GM21515 (cell line): ENCODE results near the gene SENP3.

ENCODE experiments used
- ATAC-seq: cut with Tn5 transposase; IDR thresholded peaks from one replicate; pipeline ENCODE4 v1.9.1; 2021; ENCODE audit not compliant: unreplicated experiment

SENP3 gene

DNA sequence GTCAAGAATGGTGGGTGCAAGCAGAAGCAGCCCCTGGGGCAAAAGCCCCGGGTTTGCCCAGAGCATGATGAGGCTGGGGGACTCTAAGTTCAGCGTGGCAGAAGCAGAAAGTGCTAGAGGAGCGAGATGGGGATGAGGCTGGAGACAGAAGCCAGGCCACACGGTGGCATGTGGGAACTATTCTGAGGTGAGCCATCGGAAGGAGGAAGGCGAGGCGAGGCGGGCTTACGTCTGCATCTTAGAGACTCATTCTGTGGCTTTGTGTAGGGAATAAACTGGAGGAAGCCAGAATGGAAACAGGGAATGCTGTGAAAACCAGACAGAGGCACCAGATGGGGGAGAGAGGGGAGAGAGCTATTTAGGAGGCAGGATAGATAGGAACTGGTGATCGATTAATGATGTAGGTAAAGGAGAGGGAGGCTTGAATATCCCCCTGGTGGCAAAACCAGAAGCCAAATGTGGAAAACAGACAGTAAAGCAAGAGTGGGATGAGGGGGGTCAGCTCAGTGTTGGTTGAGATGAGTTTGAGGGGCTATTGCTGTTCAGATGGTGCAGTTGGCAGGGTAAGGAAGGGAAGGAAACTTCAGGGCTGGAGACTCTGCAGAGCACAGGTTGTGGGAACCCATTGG, 6.3 kb upstream of the SENP3 start:
- ATAC-seq: no peak

DNA sequence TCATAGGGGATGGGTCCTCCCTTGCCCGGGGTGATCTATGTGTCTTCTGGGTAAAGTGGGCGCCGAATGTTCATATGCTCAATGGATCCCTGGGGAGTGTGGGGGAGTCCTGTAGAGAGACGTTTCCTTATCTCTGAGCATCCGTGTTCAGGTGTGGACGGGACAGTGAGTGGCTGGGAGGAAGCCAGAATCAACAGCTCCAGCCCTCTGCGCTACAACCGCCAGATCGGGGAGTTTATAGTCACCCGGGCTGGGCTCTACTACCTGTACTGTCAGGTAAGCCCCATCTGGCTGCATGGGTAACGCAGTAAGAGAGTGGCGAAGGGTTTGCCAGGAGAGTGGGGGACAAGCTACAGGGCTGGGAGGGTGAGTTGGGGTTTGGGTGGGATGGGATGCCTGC, 5.1 kb upstream of the SENP3 start:
- ATAC-seq: no peak

DNA sequence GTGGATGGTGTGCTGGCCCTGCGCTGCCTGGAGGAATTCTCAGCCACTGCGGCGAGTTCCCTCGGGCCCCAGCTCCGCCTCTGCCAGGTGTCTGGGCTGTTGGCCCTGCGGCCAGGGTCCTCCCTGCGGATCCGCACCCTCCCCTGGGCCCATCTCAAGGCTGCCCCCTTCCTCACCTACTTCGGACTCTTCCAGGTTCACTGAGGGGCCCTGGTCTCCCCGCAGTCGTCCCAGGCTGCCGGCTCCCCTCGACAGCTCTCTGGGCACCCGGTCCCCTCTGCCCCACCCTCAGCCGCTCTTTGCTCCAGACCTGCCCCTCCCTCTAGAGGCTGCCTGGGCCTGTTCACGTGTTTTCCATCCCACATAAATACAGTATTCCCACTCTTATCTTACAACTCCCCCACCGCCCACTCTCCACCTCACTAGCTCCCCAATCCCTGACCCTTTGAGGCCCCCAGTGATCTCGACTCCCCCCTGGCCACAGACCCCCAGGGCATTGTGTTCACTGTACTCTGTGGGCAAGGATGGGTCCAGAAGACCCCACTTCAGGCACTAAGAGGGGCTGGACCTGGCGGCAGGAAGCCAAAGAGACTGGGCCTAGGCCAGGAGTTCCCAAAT, 4.5 kb upstream of the SENP3 start:
- no peak for ATAC-seq

DNA sequence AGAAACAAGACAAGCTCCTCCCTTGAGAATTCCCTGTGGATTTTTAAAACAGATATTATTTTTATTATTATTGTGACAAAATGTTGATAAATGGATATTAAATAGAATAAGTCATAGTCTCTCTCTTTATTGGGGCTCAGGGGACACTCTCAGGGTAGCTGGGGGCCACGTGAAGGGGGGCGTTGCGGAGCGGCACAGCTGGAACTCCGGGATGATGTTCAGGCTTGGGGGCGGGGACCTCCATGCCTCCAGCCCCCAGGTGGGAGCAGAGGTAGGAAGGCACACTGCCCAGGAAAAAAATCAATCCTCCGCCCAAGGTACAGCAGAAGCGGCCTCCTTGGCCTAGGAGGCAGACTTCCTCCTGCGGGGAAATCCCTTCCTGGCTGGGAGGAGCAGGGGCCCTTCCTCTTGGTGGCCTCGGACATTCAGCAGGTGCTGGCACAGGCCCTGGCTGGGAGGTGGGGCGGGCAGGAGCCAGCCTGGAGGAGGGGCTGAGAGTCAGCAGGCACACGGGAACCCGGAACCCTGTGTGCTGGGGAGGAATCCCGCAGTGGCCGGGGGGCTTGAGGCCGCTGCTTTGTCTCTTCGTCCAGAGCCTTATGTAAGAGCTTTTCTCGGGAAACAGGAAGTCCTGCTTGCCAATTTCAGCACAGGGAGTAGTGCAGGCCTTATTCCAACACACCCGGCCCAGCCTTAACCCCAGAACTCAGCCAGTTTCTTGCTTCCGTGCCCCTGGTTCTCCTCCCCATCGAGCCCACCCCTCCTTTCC, 3.8 kb upstream of the SENP3 start:
- no peak for ATAC-seq

DNA sequence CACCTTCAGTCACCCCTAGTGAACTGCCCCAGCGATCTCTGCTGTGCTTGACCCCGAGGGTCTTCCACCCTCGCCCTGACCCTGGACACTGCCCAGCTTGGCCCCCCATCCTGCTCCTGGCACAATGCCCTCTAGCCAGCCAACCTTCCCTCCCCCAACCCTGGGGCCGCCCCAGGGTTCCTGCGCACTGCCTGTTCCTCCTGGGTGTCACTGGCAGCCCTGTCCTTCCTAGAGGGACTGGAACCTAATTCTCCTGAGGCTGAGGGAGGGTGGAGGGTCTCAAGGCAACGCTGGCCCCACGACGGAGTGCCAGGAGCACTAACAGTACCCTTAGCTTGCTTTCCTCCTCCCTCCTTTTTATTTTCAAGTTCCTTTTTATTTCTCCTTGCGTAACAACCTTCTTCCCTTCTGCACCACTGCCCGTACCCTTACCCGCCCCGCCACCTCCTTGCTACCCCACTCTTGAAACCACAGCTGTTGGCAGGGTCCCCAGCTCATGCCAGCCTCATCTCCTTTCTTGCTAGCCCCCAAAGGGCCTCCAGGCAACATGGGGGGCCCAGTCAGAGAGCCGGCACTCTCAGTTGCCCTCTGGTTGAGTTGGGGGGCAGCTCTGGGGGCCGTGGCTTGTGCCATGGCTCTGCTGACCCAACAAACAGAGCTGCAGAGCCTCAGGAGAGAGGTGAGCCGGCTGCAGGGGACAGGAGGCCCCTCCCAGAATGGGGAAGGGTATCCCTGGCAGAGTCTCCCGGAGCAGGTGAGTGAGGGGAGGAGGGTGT, 3.0 kb upstream of the SENP3 start, which contains the start of gene TNFSF13:
Gene TNFSF13 (plus strand): TSS at position 207 of the 776 bp plus-strand sequence. CDS start 290 bp downstream, at position 497.
- ATAC-seq: no peak

DNA sequence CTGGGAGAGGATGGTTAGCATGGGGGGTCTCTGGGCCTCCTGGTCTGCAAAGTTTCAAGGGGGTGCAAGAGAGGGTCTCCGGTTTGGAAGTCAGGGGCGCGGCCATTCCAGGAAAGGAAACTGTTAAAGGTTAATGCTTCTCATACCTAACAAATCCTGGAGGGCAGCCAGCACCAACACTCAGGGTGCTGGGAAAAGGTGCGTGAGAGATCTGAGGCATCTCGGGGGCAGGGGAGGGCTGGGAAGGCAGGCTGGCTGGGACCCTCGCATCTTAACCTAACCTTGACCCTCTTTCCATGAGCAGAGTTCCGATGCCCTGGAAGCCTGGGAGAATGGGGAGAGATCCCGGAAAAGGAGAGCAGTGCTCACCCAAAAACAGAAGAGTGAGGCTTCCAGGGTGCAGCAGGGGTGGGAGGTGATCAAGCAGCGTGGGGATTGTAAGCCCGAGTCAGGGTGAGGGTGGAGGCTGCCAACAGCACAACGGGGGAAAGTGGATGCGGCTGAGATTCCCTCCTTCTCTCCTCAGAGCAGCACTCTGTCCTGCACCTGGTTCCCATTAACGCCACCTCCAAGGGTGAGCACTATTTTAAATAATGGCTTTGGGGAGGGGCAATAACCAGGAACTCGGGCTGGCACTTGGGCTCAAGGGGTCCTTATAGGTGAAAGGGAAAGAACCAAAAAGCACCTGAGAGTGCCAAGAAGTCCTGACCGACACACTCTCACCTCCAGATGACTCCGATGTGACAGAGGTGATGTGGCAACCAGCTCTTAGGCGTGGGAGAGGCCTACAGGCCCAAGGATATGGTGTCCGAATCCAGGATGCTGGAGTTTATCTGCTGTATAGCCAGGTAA, 2.2 kb upstream of the SENP3 start:
- no peak for ATAC-seq

DNA sequence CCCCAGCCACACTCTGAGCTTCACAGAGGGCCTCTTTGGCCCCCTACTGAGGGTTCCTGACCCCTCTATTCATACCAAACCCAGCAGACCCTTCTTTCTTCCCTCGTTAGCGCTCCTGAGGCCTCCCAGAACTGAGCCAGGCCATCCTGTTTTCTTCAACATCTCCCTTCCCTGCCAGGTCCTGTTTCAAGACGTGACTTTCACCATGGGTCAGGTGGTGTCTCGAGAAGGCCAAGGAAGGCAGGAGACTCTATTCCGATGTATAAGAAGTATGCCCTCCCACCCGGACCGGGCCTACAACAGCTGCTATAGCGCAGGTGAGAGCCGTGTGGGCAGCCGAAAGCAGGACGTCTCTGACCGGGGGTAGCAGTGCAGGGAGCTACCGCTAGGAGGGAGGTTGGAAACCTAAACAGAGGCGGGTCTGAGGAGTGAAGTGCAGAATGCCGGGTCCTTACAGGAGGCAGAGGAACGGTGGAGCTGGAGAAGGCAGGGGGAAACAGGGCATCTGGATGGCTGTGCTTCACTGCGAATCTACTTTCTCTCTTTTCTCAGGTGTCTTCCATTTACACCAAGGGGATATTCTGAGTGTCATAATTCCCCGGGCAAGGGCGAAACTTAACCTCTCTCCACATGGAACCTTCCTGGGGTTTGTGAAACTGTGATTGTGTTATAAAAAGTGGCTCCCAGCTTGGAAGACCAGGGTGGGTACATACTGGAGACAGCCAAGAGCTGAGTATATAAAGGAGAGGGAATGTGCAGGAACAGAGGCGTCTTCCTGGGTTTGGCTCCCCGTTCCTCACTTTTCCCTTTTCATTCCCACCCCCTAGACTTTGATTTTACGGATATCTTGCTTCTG, 1.3 kb upstream of the SENP3 start:
- ATAC-seq: no peak

DNA sequence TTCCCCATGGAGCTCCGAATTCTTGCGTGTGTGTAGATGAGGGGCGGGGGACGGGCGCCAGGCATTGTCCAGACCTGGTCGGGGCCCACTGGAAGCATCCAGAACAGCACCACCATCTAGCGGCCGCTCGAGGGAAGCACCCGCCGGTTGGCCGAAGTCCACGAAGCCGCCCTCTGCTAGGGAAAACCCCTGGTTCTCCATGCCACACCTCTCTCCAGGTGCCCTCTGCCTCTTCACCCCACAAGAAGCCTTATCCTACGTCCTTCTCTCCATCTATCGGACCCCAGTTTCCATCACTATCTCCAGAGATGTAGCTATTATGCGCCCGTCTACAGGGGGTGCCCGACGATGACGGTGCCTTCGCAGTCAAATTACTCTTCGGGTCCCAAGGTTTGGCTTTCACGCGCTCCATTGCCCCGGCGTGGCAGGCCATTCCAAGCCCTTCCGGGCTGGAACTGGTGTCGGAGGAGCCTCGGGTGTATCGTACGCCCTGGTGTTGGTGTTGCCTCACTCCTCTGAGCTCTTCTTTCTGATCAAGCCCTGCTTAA, 617 bp upstream of the SENP3 start:
- ATAC-seq: peak; percentile 54

DNA sequence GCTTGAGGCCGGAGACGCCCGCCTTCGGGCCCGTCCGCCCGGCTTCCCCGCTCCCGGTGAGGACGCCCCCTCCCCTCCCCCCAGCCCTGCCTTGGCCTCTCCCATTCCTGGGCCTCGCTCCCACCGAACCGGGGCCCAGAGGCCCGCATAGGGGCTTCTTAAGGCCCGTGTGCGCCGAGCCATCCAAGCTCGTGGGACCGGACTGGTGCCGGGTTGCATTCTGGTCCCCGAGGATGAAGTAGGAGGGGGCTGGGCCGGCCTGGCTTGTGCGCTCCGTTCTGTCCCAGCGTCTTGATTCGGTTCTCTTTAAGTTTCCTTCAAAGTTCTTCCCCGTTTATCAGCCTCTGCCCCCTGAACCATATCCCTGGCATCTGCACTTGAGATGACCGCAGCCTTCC, 488 bp downstream of the SENP3 start:
- no peak for ATAC-seq

DNA sequence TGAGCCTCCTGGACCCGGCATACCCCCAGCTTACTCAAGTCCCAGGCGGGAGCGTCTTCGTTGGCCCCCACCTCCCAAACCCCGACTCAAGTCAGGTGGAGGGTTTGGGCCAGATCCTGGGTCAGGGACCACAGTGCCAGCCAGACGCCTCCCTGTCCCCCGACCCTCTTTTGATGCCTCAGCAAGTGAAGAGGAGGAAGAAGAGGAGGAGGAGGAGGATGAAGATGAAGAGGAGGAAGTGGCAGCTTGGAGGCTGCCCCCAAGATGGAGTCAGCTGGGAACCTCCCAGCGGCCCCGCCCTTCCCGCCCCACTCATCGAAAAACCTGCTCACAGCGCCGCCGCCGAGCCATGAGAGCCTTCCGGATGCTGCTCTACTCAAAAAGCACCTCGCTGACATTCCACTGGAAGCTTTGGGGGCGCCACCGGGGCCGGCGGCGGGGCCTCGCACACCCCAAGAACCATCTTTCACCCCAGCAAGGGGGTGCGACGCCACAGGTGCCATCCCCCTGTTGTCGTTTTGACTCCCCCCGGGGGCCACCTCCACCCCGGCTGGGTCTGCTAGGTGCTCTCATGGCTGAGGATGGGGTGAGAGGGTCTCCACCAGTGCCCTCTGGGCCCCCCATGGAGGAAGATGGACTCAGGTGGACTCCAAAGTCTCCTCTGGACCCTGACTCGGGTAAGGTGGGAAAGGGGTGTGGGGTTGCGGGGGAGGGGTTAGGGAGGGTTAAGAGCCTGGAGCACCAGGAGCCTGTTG, 1.6 kb downstream of the SENP3 start:
- ATAC-seq: no peak

DNA sequence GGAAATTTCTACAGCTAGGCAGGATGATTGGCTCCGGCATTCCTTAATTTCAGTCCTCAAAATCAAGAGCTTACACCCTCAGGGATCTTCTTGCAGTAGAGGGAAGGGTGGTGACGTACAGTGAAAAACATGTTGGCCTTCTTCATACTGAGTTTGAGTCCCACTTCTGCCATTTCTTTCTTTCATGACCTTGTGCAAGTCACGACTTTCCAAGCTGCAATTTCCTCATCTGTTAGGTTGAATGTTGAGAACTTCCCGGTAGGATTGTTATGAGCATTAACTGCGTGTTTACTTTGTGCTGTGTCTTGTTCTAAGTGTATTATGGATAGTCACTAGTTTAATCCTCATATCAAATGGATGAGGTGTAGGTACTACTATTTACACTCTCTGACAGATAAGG, 7.9 kb downstream of the SENP3 start:
- ATAC-seq: no peak

DNA sequence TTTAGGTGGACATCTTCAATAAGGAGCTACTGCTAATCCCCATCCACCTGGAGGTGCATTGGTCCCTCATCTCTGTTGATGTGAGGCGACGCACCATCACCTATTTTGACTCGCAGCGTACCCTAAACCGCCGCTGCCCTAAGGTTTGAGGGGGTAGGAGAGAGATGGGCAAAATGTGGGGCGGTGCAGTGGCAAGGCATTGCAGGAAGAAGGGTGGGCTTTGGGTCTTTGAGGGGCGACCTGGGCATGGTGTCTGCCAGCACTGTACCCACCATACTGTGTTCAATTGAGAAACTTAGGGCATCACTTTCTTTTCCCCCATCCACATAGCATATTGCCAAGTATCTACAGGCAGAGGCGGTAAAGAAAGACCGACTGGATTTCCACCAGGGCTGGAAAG, 8.6 kb downstream of the SENP3 start:
- ATAC-seq: no peak

DNA sequence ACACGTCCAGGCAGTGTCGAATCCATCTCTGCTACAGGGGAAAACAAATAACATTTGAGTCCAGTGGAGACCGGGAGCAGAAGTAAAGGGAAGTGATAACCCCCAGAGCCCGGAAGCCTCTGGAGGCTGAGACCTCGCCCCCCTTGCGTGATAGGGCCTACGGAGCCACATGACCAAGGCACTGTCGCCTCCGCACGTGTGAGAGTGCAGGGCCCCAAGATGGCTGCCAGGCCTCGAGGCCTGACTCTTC, 10.5 kb downstream of the SENP3 start:
- no peak for ATAC-seq

DNA sequence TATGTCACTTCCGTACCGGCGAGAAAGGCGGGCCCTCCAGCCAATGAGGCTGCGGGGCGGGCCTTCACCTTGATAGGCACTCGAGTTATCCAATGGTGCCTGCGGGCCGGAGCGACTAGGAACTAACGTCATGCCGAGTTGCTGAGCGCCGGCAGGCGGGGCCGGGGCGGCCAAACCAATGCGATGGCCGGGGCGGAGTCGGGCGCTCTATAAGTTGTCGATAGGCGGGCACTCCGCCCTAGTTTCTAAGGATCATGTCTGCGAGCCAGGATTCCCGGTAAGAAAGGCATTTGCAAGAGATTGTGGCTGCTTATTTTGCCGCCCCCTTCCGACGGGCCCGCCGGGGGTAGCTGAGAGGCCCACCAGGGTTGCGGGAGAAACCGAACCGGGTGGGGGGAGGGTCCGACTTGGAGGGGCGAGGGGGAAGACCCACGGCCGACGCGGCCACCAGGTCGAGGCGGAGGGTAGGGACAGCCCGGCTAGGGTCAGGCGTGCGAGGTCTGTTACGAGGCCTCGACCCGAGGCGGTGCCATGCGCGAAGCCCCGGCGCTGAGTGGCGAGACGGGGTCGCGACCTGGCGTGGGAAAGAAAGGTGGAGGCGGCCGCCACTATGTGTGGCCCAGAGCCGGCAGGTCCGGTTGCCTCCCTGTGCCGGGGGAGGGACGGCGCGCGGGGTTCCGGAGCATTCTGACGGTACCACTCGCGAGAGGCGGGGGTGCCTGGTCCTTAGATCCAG, 11.0 kb downstream of the SENP3 start:
- ATAC-seq: peak; percentile 86

DNA sequence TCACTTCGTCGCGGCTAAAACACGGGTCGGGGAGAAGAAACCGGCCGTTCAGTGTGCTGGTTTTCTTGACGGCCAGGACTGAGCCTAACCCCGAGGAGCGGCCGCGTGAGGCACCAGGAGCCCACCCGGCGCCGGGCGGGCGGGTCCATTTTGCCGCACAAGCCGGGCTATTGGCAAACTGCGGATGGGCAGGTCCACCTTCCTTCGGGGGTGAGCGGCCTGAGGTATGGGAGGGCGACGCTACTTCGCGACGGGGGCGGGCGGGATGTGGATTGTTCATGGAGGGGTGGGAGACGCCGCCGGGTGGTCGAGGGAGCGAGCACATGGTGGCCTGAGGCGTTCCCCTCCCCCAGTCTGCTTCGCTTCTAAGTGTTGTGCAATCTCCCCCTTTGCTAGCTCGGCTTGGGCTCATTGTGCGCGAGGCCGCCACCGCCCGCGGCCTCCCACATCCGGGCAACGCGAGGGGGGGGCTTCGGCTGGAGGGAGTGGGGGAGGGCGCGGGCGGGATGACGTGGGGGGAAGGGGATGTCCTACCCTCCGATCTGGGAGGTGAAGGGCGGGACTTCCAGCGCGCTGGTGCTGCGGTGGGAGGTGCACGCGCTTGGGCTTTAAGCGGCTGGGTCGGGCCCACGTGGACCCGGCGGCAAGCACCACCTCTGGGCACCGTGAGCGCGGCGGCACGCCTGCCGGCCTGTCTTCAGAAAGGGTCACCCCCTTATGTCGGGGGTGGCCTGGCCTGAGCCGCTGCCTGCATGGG, 11.8 kb downstream of the SENP3 start:
- no peak for ATAC-seq

DNA sequence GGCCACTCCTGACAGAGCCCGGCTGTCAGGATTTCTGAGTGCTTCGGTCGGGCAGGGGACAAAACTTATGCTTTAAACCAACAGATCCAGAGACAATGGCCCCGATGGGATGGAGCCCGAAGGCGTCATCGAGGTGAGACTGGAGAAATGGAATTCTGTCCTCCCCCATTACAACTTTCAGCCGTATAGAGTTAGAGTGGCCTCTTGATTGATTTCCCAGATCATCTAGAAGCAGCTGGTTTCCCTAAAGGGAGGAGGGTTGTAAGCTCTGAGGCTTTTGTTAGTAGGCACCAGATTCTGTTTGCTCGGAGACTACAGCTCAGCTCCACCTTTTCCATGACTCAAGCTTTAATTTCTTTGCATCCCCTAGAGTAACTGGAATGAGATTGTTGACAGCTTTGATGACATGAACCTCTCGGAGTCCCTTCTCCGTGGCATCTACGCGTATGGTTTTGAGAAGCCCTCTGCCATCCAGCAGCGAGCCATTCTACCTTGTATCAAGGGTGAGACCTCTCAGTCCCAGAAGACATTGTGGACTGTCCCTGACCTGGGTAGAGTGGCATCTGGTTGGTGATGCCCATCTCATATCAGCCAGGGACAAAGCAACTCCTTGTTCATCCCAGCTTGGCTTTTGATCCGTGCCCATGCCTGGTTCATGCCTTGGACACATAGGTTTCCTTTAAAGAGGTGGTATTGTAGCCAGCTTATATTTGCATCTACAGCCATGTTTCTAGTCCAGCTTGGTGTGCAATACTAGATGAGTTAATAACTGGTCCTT, 12.6 kb downstream of the SENP3 start:
- ATAC-seq: no peak

DNA sequence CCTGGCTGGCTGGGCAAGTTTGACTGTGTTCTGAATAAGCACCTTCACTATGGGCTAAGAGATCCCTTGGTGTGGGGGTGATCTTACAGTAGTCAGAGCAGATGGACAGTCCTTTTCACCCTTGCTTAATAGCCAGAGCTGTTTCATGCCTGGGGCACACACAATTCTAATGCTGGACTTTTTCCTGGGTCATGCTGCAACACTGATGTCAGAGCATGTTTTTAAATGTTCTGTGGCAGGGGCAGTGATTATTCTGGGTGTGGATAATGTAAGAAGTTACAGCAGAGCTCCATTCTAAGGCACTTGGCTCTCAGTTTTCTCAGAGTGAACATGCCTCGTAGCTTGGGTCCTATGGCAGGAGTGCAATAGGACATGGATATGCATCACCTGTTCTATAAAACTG, 13.8 kb downstream of the SENP3 start:
- no peak for ATAC-seq
